Fibroblast of the conjunctiva (primary cell): Measurements from ENCODE around the gene NT5C3B.
"Not testable (repeated sequence)": the region's sequence is repeated elsewhere in the genome, so short reads cannot be mapped to it uniquely, and the experiment has no call there.

Experiments
- DNase-seq: peaks from one replicate; pipeline ENCODE4 v3.0.0-alpha.2; 2010; ENCODE audit warnings: low read depth

NT5C3B gene

GRCh38 chr17:41835800-41836549, at the start of gene NT5C3B:
Gene NT5C3B, minus strand, starts transcription at chr17:41836232. Its CDS starts 39 bp downstream, at chr17:41836193.
- DNase-seq: no peak

GRCh38 chr17:41885733-41886132, 49.7 kb upstream of the NT5C3B start:
- DNase-seq: no peak

GRCh38 chr17:41882756-41883155, 46.7 kb upstream of the NT5C3B start:
- DNase-seq: no peak

- DNase-seq: no peak
Observed at GRCh38 chr17:41880130-41880529, 44.1 kb upstream of the NT5C3B start.

GRCh38 chr17:41874293-41874670, 38.2 kb upstream of the NT5C3B start:
- DNase-seq: not testable (repeated sequence)

GRCh38 chr17:41873559-41874292, 37.7 kb upstream of the NT5C3B start:
- no peak for DNase-seq

GRCh38 chr17:41871789-41872188, 35.8 kb upstream of the NT5C3B start:
- no peak for DNase-seq

GRCh38 chr17:41870627-41871026, 34.6 kb upstream of the NT5C3B start:
- DNase-seq: no peak

- no peak for DNase-seq
Observed at GRCh38 chr17:41870097-41870496, 34.1 kb upstream of the NT5C3B start.

GRCh38 chr17:41869426-41869825, 33.4 kb upstream of the NT5C3B start:
- no peak for DNase-seq

- DNase-seq: no peak
Observed at GRCh38 chr17:41868568-41868967, 32.5 kb upstream of the NT5C3B start.

GRCh38 chr17:41865596-41865893, 29.5 kb upstream of the NT5C3B start:
- no peak for DNase-seq

- DNase-seq: peak; percentile 69
Observed at GRCh38 chr17:41864836-41865595, 29.0 kb upstream of the NT5C3B start, which contains the start of gene KLHL11. Gene KLHL11, minus strand, starts transcription at chr17:41865423. Its CDS starts 53 bp downstream, at chr17:41865370.

- no peak for DNase-seq
Observed at GRCh38 chr17:41864498-41864835, 28.4 kb upstream of the NT5C3B start.

- DNase-seq: no peak
Observed at GRCh38 chr17:41863074-41863848, 27.2 kb upstream of the NT5C3B start.

GRCh38 chr17:41860254-41860931, 24.4 kb upstream of the NT5C3B start:
- DNase-seq: no peak

GRCh38 chr17:41851382-41851781, 15.3 kb upstream of the NT5C3B start:
- not testable (repeated sequence) for DNase-seq

- DNase-seq: no peak
Observed at GRCh38 chr17:41849251-41849990, 13.4 kb upstream of the NT5C3B start.

- peak; percentile 9 for DNase-seq
Observed at GRCh38 chr17:41848788-41849187, 12.8 kb upstream of the NT5C3B start.

- DNase-seq: no peak
Observed at GRCh38 chr17:41844971-41845370, 8.9 kb upstream of the NT5C3B start.

- not testable (repeated sequence) for DNase-seq
Observed at GRCh38 chr17:41840781-41841180, 4.7 kb upstream of the NT5C3B start.
